ENCODE results near the gene TSPAN15. TPM values are rescaled to one million over a fixed set of nuclear protein-coding genes. Genes with fewer than 3 reads are reported as not detected.

TSPAN15 gene
- polyA plus RNA-seq, 1 donor, result 69.4 TPM

GRCh38 chr10:69465457-69466157 lies 14.3 kb downstream of the TSPAN15 start:
- no peak for DNase-seq

- DNase-seq, result no peak
Observed at GRCh38 chr10:69466158-69466490, 14.9 kb downstream of the TSPAN15 start.

- no peak for DNase-seq
Observed at GRCh38 chr10:69466689-69467088, 15.4 kb downstream of the TSPAN15 start.

- no peak for DNase-seq
Observed at GRCh38 chr10:69467928-69468750, 16.9 kb downstream of the TSPAN15 start.

- no peak for DNase-seq
Observed at GRCh38 chr10:69468751-69469089, 17.5 kb downstream of the TSPAN15 start.

- DNase-seq, result no peak
Observed at GRCh38 chr10:69469976-69470375, 18.7 kb downstream of the TSPAN15 start.

GRCh38 chr10:69470463-69471384 lies 19.5 kb downstream of the TSPAN15 start:
- DNase-seq, result no peak

- DNase-seq, result no peak
Observed at GRCh38 chr10:69472142-69472541, 20.9 kb downstream of the TSPAN15 start.

GRCh38 chr10:69472544-69472943 lies 21.3 kb downstream of the TSPAN15 start:
- no peak for DNase-seq

GRCh38 chr10:69473304-69473990 lies 22.2 kb downstream of the TSPAN15 start:
- no peak for DNase-seq

GRCh38 chr10:69474742-69475432 lies 23.6 kb downstream of the TSPAN15 start:
- no peak for DNase-seq

GRCh38 chr10:69475433-69475830 lies 24.2 kb downstream of the TSPAN15 start:
- DNase-seq, result no peak

GRCh38 chr10:69477968-69478597 lies 26.8 kb downstream of the TSPAN15 start:
- no peak for DNase-seq

GRCh38 chr10:69479240-69480067 lies 28.2 kb downstream of the TSPAN15 start:
- peak; percentile 39 for DNase-seq

- no peak for DNase-seq
Observed at GRCh38 chr10:69480068-69480412, 28.8 kb downstream of the TSPAN15 start.

- DNase-seq, result peak; percentile 41
Observed at GRCh38 chr10:69481305-69481704, 30.0 kb downstream of the TSPAN15 start.

- no peak for DNase-seq
Observed at GRCh38 chr10:69481811-69482524, 30.7 kb downstream of the TSPAN15 start.

GRCh38 chr10:69483963-69484362 lies 32.7 kb downstream of the TSPAN15 start:
- no peak for DNase-seq

- no peak for DNase-seq
Observed at GRCh38 chr10:69484736-69485135, 33.5 kb downstream of the TSPAN15 start.

Measured in left kidney (tissue), 2 donors.